ENCODE data around the gene ABCB4.

The ABCB4 gene

DNA sequence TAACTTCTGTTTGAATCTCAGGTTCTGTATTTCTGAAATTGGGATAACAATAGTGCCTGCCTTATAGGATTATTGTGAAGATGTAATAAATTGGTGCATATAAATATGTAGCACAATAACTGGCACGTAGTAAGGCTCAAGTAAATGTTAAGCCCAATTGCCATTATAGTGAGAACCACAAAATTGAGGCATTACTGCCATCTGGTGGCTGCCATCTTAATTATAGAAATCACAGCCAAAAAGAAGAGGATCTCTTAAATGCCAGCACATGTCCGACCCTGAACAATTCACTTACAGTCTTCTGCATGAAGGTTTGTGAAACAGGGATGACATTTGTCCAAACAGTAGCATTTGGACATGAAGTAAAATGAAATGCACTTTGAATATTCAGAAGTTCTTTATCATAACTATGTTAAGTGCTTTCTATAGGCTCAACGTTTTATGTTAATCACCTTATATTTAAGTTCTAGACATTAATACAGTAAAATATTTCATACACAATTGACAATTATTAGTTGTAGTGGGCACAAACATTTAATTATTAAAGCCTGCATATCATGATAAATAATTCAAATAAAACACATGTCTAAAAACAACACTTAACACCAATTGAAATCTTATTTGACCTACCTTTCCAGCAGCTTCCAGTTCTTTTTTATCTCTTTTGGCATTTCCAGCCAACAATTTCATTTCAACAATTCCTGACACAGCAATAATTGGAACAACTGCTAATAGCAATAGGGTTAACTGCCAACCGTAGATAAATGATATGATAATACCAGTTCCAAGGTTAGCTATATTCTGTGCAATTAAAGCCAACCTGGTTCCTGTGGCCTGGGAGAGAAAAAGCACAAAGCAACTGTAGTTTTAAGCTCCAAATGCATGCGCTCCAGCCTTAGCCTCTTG is 58.5 kb downstream of the ABCB4 start:
- DNase-seq: peak; percentile 49

DNA sequence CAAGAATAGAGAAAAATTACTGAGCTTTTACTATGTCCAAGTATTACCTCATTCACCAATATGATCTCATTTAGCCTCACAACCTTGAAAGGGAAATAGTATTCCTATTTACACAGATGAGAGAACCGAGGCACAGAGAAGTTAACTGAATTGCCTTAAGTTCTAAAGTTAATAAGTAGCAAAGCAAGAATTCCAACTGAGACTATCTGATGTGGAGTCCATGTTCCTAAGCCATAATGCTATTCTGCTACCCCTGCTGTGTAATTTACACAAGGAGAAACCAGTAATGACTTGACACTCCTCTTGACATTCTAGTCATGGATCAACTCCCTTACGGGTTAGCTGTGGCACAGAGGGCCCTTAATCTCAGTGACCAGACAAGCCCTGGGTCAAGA is 60.7 kb downstream of the ABCB4 start:
- DNase-seq: no peak

DNA sequence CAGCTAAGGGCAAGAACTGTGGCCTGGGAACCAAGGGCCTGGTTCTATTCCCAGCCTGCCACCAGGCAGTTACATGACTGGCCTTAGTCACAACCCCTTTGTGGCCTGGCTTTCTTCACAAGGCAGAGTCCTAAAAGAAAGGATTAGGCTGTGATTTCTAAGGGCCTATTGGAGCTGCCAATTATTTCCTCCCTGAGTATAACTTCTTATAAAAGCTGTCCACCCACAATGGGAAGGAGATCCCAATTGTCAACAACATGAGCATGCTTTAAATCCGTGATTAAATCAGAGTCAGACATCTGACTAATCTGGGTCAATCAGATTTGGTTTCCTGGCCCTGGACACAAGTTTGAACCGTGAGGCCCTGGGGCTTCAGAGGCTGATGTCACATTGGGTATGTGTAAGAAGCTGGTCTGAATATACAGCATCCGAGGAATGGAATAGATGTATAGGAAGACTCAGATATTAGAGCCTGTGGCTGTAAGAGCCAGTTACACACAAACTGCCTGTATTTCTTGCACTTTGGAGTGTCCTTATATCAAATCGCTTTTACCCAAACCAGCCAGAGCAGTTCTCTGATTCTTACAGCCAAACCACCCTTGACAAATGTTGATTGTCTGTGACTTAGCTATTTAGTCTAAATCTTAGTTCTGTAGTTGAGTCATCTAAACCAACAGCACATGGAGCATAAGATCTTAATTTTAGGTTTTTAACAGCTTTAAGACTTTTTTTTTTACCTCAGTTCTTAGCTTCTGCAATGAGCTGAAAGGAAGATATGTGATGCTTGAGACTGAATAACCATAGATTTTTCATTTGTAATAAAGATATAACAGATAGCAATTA is 61.3 kb downstream of the ABCB4 start:
- DNase-seq: no peak

DNA sequence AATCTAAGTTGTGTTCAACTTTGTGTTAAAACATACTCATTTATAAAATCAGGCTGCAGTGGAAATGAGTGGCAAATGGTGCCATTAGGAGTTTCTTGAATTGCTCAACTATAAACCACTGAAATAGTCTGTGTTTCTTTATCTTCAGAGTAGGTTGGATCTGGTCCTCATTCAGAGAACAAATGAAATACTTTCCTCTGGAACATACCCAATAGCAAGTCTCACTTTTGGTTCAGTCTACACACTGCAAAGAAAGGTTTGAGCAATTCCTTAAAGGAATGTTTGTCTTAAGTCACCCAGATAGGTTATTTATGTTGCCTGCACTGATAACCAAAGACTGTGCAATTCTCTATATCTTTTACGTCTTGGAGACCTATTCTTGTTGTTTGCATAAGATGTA is 62.5 kb downstream of the ABCB4 start:
- DNase-seq: no peak

DNA sequence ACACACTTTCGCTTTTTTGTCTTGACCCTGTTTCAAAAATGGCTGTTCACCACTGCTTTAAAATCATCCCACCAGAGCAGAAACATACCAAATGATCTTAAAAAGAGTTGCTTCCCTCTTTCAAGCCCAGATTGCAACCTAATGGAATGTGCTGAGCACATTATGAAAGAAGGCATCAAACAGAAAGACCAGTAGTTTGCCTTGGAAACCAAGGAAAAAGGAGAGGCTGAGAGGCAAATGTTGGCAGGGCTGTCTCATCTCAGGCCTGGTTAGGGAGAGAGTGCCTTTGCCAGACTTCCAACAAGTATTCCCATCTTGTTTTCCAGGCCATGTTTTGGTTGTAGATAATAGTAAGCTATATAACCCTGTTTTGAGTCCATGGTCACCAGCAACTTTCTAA is 64.3 kb downstream of the ABCB4 start:
- DNase-seq: no peak

DNA sequence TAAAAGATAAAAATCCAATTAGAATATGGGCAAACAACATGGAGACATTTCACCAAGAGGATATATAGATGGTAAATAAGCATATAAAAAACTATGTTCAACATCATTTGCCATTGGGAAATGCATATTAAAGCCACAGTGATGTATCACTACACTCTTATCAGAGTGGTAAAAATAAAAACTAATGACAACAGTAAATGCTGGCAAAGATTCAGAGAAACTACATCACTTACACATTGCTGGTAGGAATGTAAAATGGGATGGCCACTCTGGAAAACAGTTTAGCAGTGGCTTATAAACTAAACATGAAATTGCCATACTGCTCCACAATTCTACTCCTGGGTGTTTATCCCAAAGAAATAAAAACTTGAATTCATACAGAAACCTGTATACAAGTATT is 70.8 kb downstream of the ABCB4 start:
- no peak for DNase-seq

DNA sequence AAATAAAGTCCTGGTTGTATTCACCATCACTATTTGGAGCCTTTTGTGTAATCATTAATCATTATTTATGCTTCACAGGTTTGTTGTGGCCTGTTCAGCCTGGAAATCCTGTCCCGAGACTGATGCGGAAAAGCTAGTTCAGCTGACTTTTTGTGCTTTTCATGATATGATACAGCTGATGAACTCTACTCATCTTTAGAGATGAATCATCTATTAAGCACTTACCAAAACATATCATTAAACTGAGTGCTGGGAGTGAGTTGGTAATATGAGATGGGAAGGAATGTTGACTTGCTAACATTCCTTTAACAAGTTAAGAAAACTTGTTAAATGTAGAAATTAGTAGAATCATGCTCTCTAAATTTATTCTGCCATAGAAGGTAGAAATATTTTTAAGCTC is 77.0 kb downstream of the ABCB4 start:
- no peak for DNase-seq

DNA sequence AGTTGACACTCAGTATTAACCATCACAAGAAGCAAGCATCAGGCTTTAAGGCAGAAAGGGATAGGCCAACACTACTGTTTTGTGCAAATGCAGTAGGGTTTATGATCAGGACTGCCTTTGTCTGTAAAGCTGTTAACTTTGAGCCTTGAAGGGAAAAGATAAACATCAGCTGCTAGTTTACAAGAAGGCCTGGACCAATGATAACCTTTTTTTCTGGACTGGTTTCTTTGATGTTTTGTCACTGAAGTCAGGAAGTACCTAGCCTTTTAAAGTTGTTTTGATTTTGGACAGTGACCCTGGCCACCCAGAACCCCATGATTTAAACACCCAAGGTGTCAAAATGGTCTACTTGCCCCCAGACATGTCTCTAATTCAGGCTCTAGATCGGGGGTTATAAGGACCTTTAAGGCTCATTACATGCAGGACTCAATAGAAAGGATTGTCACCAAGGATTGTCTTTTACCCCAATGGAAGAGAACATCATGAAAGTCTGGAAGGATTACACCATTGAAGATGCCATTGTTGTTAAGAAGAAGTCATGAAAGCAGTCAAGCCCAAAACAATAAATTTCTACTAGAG is 79.9 kb downstream of the ABCB4 start:
- DNase-seq: no peak

DNA sequence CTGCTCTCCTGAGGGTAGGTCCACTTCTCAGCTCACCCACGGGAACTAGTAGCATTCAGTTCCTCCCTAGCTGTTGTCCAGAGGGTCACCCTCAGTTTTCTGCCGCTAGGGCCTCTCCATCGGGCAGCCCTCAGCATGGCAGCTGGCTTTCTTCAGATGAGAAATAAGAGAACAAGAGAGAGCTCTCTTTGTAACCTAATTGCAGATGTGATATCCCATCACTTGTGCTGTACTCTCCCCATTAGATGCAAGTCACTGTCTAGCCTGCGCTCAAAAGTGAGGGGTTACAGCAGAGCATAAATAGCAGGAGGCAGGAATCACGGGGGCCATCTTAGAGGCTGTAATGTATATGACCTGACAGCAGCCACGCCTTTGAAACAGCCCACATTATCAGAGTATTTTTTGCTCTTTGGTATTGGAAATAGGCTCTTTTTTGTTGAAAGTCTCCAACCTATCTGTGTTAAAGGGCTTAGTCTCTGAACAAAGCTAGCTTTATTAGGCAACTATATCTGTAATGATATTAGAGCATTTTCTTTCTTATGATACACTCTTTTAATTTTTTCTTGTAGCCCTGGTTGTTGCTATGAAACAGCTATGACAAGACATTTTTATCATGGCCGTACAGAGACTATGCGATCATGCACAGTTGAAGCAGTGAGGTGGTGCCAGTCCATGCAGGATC is 84.3 kb downstream of the ABCB4 start:
- no peak for DNase-seq

DNA sequence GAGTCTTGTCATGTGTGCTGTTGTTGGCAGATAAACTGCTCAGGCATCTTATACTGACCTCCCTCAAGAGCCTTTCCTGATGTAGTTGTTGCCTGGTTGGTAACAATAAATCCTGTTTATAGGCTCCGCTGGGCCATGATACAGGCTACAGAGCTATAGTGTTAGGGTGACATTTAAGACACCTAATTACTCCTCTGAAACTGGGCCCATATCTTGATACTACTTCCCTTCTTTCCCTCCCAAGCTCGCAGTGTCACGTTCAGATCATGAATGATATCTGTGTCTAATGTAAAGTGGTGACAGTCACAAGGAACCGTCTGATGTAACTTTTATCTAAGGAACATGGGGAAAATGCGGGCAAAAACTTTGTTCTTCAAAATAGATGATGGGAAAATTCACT is 94.6 kb downstream of the ABCB4 start:
- DNase-seq: no peak

DNA sequence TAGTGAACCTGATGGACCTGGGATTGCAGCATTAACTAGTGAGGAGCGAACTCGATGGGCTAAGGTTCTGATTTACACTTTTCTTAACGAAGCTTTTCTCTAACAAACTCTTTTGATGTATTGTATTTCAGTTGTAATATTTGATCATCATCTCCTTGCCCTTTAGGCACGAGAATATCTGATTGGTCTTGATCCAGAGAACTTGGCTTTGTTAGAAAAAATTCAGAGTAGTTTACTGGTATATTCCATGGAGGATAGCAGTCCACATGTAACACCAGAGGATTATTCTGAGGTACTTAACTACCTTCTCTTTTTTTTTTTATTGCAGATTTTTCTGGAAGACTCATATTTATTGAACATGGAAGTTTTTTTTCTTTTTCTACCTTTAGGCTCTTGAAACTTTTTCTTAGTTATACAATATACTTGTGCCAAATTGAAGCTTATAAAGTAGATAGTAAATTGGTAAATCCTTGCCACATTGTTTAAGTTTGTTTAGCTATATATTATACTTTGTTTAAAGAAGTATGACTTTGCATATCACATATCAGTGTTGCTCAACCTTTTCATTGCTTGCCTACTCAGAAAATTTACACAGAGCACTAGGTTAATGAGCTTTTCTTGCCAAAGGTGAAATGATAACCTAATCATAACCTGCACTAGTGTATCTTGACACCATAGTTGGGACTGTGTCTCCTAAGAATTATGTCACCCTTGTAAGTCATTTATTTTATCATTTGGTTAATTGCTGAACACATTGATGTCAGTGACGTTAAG is 99.6 kb downstream of the ABCB4 start:
- DNase-seq: no peak

DNA sequence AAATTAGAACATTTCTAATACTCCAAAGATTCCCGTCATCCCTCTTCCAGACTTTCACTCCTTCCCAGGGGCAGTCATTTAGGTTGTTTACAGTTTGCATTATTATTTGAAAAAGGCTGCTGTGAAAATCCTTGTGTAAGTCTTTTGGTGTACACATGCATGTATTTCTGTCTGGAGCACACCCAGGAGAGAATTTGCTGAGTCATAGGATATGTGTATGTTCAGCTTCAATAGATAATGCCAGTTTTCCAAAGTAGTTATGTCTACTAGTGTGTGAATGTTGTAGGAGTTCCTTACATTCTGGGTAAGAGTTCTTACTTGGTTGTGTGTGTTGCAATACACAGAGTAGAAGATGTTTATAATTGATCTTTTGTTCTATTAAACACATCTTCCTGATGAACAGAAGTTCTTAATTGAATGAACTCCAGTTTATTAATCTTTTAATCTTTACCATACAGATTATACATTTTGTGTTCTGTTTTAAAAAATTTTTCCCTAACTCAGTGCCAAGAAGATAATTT is 104.8 kb downstream of the ABCB4 start:
- DNase-seq: no peak

DNA sequence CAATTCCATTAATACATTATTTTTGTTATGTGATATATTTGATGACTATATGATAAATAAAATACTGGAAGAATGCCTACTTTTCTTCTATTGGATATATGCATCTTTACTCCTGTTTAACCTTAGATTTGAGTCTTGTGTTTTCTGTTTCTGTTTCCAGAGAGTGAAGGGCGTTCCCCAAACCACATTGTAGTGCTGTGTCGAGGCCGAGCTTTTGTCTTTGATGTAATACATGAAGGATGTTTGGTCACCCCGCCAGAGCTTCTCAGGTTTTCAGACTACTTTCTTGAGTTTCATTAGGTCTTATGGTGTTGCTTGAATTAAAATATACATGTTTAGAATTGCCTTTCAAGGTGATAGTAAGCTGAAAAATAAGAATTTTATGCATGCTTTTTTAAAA is 106.3 kb downstream of the ABCB4 start:
- DNase-seq: no peak

DNA sequence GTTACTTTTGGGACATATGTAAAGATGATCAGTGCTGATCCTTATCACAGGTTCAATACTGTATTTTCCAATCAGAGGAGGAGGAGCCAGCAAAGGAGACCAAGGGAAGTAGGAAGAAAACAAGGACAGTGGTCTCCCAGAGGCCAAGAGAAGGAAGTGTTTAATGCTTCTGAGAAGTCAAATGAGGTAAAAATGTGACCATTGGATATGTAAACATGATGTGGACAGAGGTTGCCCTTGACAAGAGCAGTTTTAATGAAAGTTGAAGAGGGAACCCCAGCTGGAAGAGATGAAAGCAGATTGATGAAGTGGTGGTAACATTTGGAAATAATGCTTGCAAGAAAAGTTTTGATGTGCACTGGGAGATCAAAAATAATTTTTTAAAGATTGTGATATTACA is 111.2 kb downstream of the ABCB4 start:
- no peak for DNase-seq

DNA sequence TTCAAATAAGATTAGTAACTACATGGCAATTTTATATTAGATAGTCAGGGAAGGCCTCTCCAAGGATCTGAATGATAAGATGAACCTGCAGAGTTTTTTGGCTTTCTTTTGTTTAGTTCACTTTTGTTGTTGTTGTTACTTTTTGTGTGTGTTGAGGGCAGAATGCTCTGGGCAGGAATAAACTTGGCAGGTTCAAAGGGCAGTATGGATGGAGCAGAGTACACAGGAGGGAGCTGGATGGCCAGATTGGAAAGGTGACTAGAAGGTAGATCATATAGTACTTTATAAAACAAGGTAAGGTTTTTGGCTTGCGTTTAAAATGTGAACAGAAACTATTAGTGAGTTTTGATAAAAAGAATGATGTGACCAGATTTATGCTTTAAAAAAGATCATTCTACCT is 112.1 kb downstream of the ABCB4 start:
- DNase-seq: no peak

DNA sequence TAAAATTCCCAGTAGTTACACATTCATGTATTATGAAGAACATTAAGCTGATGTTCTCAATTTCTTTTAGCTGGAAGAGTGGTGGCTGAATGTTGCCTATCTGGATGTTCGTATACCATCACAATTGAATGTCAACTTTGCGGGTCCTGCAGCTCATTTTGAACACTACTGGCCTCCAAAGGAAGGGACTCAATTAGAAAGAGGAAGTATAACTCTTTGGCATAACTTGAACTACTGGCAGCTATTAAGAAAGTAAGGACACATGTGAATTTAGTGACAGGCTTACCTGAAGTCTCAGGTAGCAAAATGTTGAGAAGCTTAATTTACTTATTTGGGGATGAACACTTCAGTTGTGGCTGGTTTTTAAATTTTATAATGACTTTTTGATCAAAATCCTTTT is 114.2 kb downstream of the ABCB4 start:
- DNase-seq: no peak

DNA sequence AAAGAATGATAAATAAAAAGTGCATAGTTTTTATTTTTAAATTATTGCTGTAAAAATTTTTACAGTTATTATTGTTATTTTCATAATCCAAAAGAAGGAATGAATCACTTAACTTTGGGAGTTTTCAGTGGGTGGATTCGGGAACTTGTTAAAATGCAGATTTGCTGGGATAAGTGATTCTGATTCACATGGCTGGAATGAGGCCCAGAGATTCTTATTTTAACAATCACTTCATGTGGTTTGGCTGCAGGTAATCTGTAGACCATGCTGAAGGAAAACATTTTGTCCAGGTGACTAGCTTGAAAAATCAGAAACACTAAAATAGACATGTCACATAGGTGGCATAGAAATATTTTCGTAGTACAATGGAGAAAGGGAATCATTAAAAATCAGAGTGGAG is 116.1 kb downstream of the ABCB4 start:
- DNase-seq: no peak

DNA sequence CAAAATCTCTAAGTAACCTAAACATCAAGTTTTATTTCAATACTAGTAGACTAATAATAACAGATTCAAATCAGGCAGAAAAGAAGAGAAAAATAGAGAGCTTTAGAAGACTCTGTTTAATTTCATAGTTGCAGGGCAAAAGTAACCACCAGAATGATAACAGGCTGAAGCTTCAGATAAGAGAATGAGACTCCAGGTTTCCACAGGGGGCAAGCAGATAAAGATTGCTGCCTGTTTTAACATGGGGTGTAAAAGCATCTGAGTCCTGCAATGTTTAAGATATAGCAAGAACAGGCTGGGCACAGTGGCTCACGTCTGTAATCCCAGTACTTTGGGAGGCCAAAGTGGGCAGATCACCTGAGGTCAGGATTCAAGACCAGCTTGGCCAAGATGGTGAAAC is 119.0 kb downstream of the ABCB4 start:
- DNase-seq: no peak

DNA sequence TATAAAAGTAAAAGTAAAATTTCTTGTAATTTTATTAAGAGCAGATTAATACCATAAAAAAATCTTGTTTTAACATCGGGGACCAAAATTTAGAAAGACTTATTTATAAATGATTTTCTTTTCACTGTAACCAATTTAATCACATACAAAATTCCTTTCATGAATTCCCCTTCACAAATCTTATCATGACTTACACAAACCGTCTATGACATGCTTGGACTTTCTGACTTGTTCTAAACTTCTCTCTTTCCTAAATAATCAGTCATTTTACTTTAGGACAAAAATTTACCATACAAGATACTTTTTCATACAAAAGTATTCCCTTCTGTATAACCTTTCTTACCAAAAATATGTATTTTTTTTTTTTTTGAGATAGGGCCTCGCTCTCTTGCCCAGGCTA is 120.7 kb downstream of the ABCB4 start:
- no peak for DNase-seq
